SKM-1 (cell line): Measurements from ENCODE around the gene JAML.

Experiments
- DNase-seq: peaks from one replicate; lab custom pipeline; 2025; ENCODE audit not compliant: unreplicated experiment; lab: John Stamatoyannopoulos, UW

JAML gene

GRCh38 chr11:118170231-118170630 is 54.6 kb downstream of the JAML start:
- no peak for DNase-seq

DNA sequence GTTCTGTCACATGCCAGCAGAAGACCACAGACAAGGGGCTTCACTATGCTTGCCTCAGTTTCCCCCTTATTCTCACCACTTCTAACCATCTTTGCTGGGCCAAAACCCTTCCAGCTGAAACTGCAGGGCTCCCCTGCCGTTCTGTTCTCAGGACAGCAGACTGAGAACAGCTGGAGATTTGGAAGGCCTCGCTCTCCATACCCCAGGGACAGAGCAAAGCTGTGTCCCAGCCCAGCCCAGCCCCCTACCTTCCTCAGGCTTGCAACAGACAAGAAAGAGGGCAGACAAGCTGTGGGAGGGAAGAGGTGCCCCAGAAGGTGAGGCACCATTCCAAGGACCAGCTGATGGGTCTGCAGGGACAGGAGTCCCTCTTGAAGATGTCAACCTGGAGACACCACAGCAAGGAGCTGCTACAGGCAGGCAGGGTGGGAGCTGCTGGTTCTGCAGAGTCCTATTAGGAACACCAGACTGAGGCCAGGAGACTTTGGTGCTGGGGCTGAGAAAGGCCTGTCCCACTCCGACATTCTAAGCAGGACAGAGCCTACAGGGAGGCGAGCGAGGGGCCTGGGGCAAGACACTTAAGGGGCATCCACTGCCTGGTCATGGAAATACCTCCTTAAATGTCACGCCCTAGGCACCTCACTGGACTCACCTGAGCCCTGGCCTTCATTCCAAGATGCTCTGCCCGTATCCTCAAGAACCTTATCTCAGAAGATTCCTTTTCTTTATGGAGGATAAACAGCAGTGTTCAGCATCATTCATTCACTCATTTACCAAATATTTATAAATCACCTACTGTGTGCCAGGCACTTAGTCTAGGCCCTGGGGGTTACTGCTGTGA is 55.3 kb downstream of the JAML start:
- DNase-seq = no peak

GRCh38 chr11:118168751-118169150 is 56.1 kb downstream of the JAML start:
- DNase-seq = no peak

GRCh38 chr11:118168316-118168715 is 56.5 kb downstream of the JAML start:
- no peak for DNase-seq

GRCh38 chr11:118167906-118168305 is 56.9 kb downstream of the JAML start:
- DNase-seq = no peak

DNA sequence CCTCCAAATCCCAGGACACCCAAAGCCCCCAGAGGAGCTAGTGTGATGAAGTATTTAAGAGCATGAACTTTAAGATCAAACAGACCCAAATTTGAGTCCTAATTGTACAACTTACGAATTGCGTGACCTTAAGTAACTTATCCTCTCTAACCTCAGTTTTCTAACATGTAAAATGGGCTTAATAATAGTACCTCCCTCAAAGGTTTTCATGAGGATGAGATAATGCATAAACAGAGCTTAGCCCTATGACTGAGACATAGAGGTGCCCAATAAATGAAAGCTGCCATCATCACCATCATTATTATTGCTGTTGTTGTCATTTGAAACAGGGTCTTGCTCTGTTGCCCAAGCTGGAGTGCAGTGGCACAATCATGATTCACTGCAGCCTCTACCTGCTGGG is 57.6 kb downstream of the JAML start:
- DNase-seq = no peak

DNA sequence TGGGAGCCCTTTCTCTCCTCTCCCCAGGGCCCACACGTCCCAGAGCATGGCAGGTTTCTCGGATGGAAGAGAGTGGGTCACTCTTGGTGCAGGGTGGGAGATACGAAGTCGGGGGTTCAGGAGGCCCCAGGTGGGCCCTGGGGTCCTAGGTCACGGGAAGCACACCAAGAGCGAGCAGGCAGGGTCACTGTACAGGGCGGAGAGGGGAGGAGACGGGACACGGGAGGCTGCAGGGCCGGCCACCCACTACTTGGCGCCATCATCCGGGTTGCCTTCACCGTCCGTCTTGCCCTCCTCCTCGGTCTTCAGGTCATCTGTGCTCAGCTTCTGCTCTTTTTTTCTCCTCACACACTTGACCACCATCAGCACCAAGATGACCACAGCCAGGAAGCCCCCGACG is 58.2 kb downstream of the JAML start:
- no peak for DNase-seq

DNA sequence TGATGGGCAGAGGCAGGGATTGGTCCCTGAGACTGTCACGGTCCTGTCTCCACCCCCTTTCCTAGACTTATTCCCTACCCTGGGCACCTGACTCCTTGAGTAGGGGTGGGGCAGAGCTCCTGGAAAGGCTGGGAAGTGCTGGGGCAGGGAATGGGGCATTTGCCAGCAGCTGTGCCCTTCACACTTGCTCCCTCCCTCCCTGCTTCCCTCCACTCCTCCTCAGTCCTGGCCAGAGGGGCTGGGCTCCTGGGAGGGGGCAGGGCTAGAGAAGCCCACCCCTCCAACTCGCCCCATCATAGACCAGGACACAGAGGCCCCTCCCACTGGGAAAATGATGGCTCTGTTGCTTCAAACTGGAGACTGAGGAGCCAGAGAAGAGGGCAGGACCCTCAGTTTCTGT is 59.9 kb downstream of the JAML start:
- DNase-seq = no peak

DNA sequence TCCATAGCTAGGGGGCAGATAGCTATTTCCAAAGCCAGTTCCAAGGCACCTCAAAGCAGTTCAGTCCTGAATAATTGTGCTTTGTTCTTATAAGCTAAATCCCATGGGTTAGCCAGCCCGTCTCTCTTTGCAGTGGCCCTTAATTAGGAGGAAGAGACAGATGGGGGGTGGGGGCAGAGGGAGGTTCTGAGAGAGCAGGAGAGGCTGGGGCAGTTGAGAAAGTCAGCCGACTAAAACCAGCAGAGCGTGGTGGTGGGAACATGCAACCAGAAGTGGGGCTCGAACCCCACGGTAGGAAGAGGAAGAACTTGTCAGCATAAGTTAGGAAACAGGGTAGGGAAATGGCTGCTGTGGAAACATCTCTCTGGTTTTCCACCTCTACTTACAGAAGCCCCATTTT is 61.3 kb downstream of the JAML start:
- DNase-seq = no peak

DNA sequence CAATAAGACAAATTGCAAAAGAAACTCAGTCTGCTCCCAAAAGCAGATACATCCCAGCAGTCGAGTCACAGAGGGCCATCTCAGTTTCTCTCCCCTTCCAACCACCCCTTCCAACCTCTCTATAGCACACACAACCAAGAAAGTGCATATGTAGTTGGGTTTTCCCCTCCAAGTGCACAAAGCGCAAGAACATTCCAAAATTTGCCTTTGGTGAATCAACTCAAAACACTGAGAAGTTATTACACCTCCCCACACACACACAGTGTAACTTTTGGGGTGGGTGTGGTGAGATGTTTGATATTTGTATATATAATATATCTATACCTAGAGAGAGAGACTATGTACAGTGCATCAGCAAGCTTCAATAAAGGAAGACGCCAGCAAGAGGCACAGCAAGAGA is 62.0 kb downstream of the JAML start:
- no peak for DNase-seq

DNA sequence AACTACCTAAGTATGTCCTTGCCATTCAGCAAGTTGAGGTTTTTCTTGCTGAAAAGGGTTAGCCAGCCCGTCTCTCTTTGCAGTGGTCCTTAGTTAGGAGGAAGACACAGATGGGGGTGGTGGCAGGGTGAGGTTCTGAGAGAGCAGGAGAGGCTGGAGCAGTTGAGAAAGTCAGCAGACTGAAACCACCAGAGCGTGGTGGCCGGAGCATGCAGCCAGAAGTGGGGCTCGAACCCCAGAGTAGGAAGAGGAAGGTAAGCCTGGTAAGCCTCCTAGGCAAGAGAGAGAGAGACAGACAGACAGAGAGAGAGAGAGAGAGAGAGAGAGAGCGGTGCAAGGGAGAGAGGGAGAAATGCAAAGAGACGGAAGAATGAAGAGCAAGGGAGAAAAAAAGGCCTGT is 63.0 kb downstream of the JAML start:
- DNase-seq = no peak

DNA sequence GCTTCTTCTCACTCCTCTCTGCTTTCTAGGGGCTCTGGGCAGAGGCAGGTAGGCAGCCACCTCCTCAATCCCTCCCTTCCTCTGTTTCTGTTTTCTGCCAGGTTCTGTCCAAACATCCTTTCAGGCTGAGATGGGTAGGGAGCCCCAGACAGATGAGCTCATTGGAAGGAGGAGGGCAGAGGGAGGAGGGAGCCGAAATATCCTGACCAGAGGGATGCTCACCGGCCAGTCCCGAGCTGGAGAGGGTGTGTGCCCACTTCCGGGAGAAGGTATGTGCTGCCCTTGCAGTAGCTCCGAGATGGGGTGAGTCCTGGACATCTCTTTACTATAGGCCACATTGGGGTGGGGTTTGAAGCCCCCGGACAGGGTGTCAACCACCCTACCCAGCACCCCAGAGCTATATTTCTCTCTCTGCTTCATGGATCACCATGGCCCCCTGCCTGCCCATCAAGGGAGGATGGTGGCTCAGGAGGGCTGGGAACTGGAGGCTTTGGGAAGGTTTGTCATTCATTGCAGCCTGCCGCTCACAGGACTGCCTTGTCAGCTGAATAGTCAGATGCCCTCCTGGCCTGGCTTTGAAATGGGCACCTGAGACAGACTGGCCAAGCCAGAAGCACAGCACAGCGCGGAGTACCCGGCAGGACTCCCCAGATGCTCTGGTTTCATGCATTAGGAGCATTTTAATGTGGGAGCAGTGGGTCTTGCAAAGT is 67.5 kb downstream of the JAML start:
- no peak for DNase-seq

DNA sequence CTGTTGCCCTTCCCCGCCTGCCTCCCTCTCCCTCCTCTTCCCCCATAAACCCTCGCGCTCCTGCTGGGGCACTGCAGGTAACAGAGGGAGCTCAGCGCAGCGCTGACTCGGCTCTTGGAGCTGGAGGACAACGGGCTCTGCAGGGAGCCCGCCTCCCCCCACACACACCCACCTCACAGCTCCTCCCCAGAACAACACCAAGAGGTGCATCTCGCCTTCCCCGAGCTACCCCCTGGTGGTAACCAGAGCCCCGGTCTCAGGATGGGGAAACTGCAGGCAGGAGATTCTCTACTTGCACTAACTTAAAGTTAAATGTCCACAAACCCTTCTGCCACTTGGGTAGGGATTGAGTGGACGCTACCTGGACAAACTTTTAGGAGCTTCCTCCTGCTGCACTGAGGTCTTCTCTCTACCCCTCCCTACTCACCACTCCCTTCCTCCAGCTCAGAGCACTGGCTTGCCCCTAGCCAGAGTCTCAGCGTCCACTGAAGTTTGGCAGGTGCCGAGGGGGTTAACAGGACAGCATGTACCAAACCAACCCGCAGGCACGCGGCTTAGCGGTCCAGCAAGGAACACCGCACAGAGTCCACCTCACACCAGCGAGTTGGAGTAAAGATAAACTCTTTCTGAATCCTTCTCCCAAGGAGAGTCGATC is 68.2 kb downstream of the JAML start:
- no peak for DNase-seq

- DNase-seq = no peak
These were observed 68.9 kb downstream of the JAML start for GRCh38 chr11:118155776-118156530.

DNA sequence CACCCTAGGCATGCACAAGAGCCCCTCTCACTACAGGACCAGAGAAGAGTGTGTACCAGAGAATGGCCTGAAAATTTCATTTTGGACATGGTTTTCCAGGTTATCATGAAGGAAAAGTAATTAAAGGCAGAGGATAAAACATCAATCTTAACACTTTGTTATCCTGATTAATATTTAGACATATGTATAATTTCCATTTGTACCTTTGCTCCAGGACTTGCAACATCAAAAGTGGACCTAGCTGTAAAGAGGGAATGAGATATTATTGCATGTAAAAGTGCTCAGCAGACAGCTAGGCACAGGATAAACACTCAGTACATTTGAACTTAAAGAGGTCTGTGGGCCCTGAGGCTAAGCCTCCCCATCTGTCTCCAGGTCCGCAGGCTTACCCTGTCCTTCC is 70.2 kb downstream of the JAML start:
- DNase-seq = no peak

DNA sequence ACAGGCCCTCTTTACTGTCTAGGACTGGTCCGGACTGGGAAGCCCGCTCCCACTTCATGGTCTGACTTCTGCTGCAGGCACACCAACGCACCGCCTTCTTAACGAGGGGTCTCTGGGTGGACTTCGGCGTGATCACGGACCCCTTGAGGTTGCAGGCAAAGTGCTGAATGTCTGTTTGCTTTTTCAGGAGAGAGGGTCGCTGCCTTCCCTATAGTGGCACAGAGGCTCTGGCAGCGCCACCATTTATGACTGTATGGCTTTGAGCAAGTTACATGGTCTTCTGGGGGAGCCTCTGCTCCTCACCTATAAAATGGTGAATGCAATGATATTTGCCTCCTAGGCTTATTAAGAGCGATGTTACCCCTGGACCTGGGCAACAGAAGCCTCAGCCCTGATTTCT is 70.8 kb downstream of the JAML start:
- no peak for DNase-seq

DNA sequence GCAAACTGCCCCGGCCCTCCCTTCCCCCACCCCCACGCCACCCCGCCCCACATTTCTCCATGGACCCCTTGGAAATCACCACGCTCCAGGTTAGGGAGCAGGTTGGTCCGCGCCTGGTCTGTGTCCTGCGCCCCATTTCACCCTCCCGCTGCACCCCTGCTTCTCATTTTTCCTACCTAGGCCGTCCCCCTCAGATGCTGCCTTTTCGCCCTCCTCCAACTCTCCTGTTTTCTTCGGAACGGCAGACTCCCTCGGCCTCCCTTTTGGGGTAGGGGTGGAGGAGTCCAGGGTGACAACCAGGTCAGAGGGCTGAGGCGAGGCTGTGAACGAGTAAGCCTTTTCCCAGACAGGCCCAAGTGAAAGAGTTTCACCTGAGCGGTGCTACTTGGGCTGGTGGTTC is 71.3 kb downstream of the JAML start:
- DNase-seq = no peak

- DNase-seq = no peak
These were observed 72.0 kb downstream of the JAML start, which contains the start of gene SCN4B for GRCh38 chr11:118152552-118153471. TSS of gene SCN4B (minus strand) at chr11:118152823. CDS start at chr11:118152673, 150 bp downstream.

- no peak for DNase-seq
These were observed 72.7 kb downstream of the JAML start for GRCh38 chr11:118152020-118152551.

- no peak for DNase-seq
These were observed 73.4 kb downstream of the JAML start for GRCh38 chr11:118151431-118151830.
